Pancreas (tissue), 10 donors: Measurements from ENCODE around the gene ADIPOR1. TPM values are rescaled to one million over a fixed set of nuclear protein-coding genes. Genes with fewer than 3 reads are reported as not detected.
"Not testable (repeated sequence)": the region's sequence is repeated elsewhere in the genome, so short reads cannot be mapped to it uniquely, and the experiment has no call there.

Experiments used
- ATAC-seq, 4 donors: fragments of 200-7000 bp; cut with Tn5 transposase; one replicate each; pipeline versions ENCODE4 v1.8.0 to v1.9.1; 2020; ENCODE audit warnings: mild to moderate bottlenecking in 4 of 4, moderate library complexity in 4 of 4
- DNase-seq, 6 donors: peaks; one replicate each; pipeline ENCODE4 v3.0.0-alpha.2; 2020
- FAIRE-seq: peaks from 2 replicates; lab custom pipeline; 2012; peaks lifted over from hg19 to GRCh38; lab: Jason Lieb, UNC
- H3K27ac ChIP-seq, 4 donors: fragments of 200-600 bp; sonication (generic); 1 replicate in 3 of 4; 2 replicates in 1 of 4; pipeline versions ENCODE4 v1.5.0 to v1.8.0; 2020
- H3K27me3 ChIP-seq, 4 donors: fragments of 200-600 bp; one replicate each; pipeline ENCODE4 v1.8.0; 2021
- H3K36me3 ChIP-seq, 3 donors: fragments of 200-600 bp; sonication (generic) in 1 of 3; one replicate each; pipeline versions ENCODE4 v1.5.0 to v1.8.0; 2020 to 2021
- H3K4me1 ChIP-seq, 3 donors: fragments of 200-600 bp; one replicate each; pipeline ENCODE4 v1.8.0; 2021
- H3K4me3 ChIP-seq, 4 donors: fragments of 200-600 bp; sonication (generic) in 2 of 4; one replicate each; pipeline versions ENCODE4 v1.5.0 to v1.8.0; 2020 to 2021
- H3K9me3 ChIP-seq, 4 donors: fragments of 200-600 bp; one replicate each; pipeline ENCODE4 v1.8.0; 2021
- WGBS, 2 donors: extraction: QIAGEN DNeasy Blood & Tissue Kit; methylation state at CpG; one replicate each; pipeline ENCODE4 v1.1.7; 2013; 5-methylcytosine and 5-hydroxymethylcytosine counted together
- intact Hi-C, 3 donors: fragments of 100-400 bp; cut with DNase I; formaldehyde crosslinking; loops; one replicate each; pipeline versions ENCODE4 v1.11.1 to v1.14.2; 2022
- polyA plus RNA-seq, 2 donors: library from polyadenylated mRNA; stranded (reverse); fragments of 200-250 nt; gene quantifications; one replicate each; pipeline ENCODE4 v1.2.3, GENCODE V29; 2013
- total RNA-seq, 6 donors: library from RNA; stranded (reverse); fragmentation: NEBNext Ultra II Directional in 4 of 6; extraction: Animal tissue kit (Norgen Biotek cat#: 25700) in 4 of 6; gene quantifications; one replicate each; pipeline versions ENCODE4 v1.2.1 to v1.2.4, GENCODE V29; 2021 to 2023
- TF ChIP-seq, protein P1 (sequence below), 4 donors: fragments of 200-600 bp; sonication (generic) in 3 of 4; IDR thresholded peaks; one replicate each; pipeline versions ENCODE4 v1.5.0 to v1.8.0; 2021; ENCODE audit warnings: antibody characterized with exemption in 4 of 4
- donor health status: healthy with polysubstance abuse.
- donor health status: DM: no; HTN: no; CAD: no; lungs with moderate emphysema.
- donor health status: DM: no; HTN: no; CAD: no.
- donor health status: control.
- donor health status: control.
- donor health status: Bipolar disorder and iron deficiency.
- donor health status: DM: yes; HTN: yes; CAD: no.
- donor health status: DM: no; HTN: no; CAD: no.
- donor health status: DM: no; HTN: no; CAD: no.
- donor health status: DM: yes; HTN: yes; CAD: no.

Gene ADIPOR1
- total and polyA plus RNA-seq, 8 donors, result 27.9 to 52.2 (median 48.2) TPM

DNA sequence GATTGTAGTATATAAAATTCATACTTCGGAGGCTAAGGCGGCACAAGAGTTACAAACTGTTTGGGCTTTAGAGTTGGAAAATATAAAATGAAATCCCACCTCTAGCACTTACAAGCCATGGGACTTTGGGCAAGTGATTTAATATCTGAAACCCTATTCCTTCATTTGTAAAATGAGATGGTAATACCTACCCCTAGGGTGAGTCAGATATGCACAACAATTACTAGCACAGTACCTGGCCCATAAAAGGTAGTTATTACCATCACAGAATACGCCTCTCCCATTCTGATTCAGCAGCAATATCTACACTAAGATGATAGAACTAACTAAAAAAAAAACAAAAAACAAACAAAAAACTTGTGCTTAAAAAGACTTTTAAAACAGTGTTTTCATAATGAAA lies 34.6 kb downstream of the ADIPOR1 start:
- WGBS, 2 donors, result 93 to 96% methylated on average over 3 of the region's 3 CpGs
- intact Hi-C loops, result no loop called here
- H3K36me3 ChIP-seq, result peaks cover 6 to 18% (median 6%) of the 10 kb centered on the region in 3 donors
- DNase-seq (no peak), ATAC-seq (no peak), FAIRE-seq (no peak)
- TF ChIP-seq, protein P1, sequence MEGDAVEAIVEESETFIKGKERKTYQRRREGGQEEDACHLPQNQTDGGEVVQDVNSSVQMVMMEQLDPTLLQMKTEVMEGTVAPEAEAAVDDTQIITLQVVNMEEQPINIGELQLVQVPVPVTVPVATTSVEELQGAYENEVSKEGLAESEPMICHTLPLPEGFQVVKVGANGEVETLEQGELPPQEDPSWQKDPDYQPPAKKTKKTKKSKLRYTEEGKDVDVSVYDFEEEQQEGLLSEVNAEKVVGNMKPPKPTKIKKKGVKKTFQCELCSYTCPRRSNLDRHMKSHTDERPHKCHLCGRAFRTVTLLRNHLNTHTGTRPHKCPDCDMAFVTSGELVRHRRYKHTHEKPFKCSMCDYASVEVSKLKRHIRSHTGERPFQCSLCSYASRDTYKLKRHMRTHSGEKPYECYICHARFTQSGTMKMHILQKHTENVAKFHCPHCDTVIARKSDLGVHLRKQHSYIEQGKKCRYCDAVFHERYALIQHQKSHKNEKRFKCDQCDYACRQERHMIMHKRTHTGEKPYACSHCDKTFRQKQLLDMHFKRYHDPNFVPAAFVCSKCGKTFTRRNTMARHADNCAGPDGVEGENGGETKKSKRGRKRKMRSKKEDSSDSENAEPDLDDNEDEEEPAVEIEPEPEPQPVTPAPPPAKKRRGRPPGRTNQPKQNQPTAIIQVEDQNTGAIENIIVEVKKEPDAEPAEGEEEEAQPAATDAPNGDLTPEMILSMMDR (IDR thresholded peaks at IDR 0.05), result no peak
- peaks cover 0 to 10% (median 8%) of the 10 kb centered on the region in 3 donors for H3K4me1 ChIP-seq
- H3K27me3 ChIP-seq, result no peaks in the 10 kb centered on the region
- H3K9me3 ChIP-seq, result no peaks in the 10 kb centered on the region
- H3K27ac ChIP-seq, result no peak overlapping the region
- no peak overlapping the region for H3K4me3 ChIP-seq

DNA sequence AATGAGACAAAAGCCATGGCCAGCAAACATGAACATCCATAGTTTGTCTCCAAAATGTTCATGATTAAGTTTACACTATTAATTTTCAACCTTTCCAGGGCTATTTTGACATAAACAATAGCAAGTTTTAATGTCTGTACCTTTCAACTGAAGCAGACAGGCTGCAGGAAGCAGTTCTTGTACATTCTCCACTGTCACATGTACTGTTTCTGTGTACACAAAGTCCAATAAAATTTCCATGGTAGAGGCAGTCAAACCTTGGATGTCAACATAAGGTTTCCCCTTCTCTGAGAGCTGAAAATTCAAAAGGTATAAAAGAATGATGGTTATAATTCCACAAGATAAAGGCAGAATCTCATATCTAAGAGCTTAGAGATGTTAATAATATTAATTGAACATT lies 38.5 kb downstream of the ADIPOR1 start:
- no peaks in the 10 kb centered on the region for H3K9me3 ChIP-seq
- H3K27me3 ChIP-seq, result no peaks in the 10 kb centered on the region
- no peak overlapping the region for H3K4me3 ChIP-seq
- intact Hi-C loops, result no loop called here
- ATAC-seq (no peak), FAIRE-seq (no peak), DNase-seq (no peak)
- TF ChIP-seq, protein P1 (IDR thresholded peaks at IDR 0.05), result no peak
- no peak overlapping the region for H3K27ac ChIP-seq
- peaks cover 0 to 10% (median 6%) of the 10 kb centered on the region in 3 donors for H3K4me1 ChIP-seq
- H3K36me3 ChIP-seq, result peaks cover 6 to 47% (median 14%) of the 10 kb centered on the region in 3 donors

DNA sequence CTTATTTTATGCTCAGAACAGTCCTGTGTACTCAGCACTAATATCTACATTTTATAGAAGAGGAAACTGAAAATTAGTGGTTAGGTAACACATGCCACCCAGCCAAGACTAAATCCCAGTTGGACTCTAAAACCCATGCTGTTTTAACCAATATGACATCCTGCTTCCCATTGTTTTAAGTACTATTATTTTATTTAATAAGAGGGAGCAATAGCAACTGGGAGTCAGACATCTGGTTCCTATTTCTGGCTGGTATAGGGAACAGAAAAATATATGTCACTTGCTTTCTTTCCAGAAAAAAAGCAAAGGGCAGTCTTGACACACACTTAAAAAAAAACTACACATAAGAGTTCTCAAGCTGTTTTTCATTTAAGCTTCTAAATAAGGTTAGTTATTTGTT lies 43.0 kb downstream of the ADIPOR1 start:
- TF ChIP-seq, protein P1 (IDR thresholded peaks at IDR 0.05), result no peak

DNA sequence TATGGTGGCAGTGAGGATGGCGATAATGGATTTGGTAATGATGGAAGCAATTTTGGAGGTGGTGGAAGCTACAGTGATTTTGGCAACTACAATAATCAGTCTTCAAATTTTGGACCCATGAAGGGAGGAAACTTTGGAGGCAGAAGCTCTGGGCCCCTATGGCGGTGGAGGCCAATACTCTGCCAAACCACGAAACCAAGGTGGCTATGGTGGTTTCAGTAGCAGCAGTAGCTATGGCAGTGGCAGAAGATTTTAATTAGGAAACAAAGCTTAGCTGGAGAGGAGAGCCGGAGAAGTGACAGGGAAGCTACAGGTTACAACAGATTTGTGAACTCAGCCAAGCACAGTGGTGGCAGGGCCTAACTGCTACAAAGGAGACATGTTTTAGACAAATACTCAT lies 45.6 kb downstream of the ADIPOR1 start:
- DNase-seq, H3K4me1 ChIP-seq, FAIRE-seq, H3K27me3 ChIP-seq, intact Hi-C loops, H3K4me3 ChIP-seq, ATAC-seq, H3K27ac ChIP-seq, H3K9me3 ChIP-seq: not testable (repeated sequence)
- WGBS, 2 donors, result 95 to 99% methylated on average over 4 of the region's 4 CpGs
- peaks cover 0 to 66% (median 30%) of the 10 kb centered on the region in 3 donors for H3K36me3 ChIP-seq

More for the DNA sequence above, 43.0 kb downstream of the ADIPOR1 start:
- ATAC-seq (no peak), FAIRE-seq (no peak), DNase-seq (no peak)
- no peaks in the 10 kb centered on the region for H3K4me1 ChIP-seq
- H3K4me3 ChIP-seq, result no peak overlapping the region
- H3K36me3 ChIP-seq, result peaks cover 6 to 62% (median 22%) of the 10 kb centered on the region in 3 donors
- H3K27ac ChIP-seq, result no peak overlapping the region
- no peaks in the 10 kb centered on the region for H3K27me3 ChIP-seq
- intact Hi-C loops, result no loop called here
- no peaks in the 10 kb centered on the region for H3K9me3 ChIP-seq

DNA sequence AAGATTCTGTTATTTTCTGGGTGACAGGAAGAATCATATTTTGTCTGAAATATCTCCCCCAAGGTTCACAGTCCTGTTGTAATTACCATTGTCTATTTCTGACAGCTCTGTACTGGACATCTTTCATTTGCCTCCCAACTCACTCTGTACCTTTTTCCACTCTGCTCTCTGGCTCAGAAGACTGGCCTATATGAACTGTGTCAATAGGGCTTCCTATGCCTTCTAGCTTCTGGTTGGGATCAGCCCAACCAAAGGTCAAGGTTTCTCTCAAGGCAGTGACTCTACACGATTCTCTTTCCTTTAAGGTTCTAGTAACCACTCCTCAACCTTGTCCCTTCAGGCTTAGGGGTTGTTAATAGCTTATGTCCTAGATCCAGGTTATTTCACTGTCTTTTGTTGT lies 48.6 kb downstream of the ADIPOR1 start:
- WGBS, 2 donors, result 59 to 73% methylated on average over 1 of the region's 1 CpG
- Histone ChIP-seq H3K27ac (no peak overlapping the region), H3K9me3 (no peaks in the 10 kb centered on the region), H3K4me3 (no peak overlapping the region), H3K27me3 (no peaks in the 10 kb centered on the region), H3K4me1 (no peaks in the 10 kb centered on the region), H3K36me3 (peaks cover 0 to 61% (median 22%) of the 10 kb centered on the region in 3 donors)
- no peak for FAIRE-seq
- DNase-seq, result no peak
- TF ChIP-seq, protein P1 (IDR thresholded peaks at IDR 0.05), result no peak
- no peak for ATAC-seq
- intact Hi-C loops, result no loop called here
